Tibial nerve (tissue), 4 donors: ENCODE results near the gene CDHR3. TPM values are rescaled to one million over a fixed set of nuclear protein-coding genes. Genes with fewer than 3 reads are reported as not detected.

Source experiments
- DNase-seq, 2 donors: peaks; one replicate each; pipeline ENCODE4 v3.0.0-alpha.2; 2019; ENCODE audit warnings: low spot score in 2 of 2
- H3K27ac ChIP-seq, 4 donors: fragments of 200-600 bp; sonication (generic) in 3 of 4; one replicate each; pipeline ENCODE4 v1.5.1; 2017 to 2019; ENCODE audit warnings: mild to moderate bottlenecking in 1 of 4
- H3K27me3 ChIP-seq, 2 donors: fragments of 200-600 bp; sonication (generic) in 1 of 2; one replicate each; pipeline versions ENCODE4 v1.5.1 to v1.6.0; 2017 to 2019
- H3K36me3 ChIP-seq, 3 donors: fragments of 200-600 bp; sonication (generic); one replicate each; pipeline ENCODE4 v1.5.1; 2018 to 2019
- H3K4me1 ChIP-seq, 4 donors: fragments of 200-600 bp; sonication (generic) in 3 of 4; one replicate each; pipeline ENCODE4 v1.5.1; 2017 to 2019
- H3K4me3 ChIP-seq, 4 donors: fragments of 200-600 bp; sonication (generic) in 3 of 4; one replicate each; pipeline ENCODE4 v1.5.1; 2017 to 2019; ENCODE audit warnings: mild to moderate bottlenecking in 1 of 4, moderate library complexity in 1 of 4
- H3K9me3 ChIP-seq, 4 donors: fragments of 200-600 bp; sonication (generic) in 3 of 4; one replicate each; pipeline ENCODE4 v1.5.1; 2017 to 2019
- EP300 ChIP-seq, 2 donors: sonication (generic); formaldehyde crosslinking; IDR thresholded peaks; one replicate each; pipeline ENCODE4 v1.6.1; 2017; ENCODE audit warnings: antibody characterized with exemption in 2 of 2, mild to moderate bottlenecking in 1 of 2
- POLR2A ChIP-seq, 2 donors: fragments of 450-650 bp; IDR thresholded peaks; one replicate each; pipeline ENCODE4 v1.6.1; 2017; ENCODE audit warnings: antibody characterized with exemption in 2 of 2, mild to moderate bottlenecking in 2 of 2, moderate library complexity in 2 of 2
- WGBS, 2 donors: methylation state at CpG; one replicate each; pipeline ENCODE4 v1.1.5; 2018; 5-methylcytosine and 5-hydroxymethylcytosine counted together
- total RNA-seq, 4 donors: library from RNA; depleted of rRNA; stranded (reverse); fragments of >200 nt; gene quantifications; one replicate each; pipeline ENCODE4 v1.1.0, GENCODE V29; 2016
- TF ChIP-seq, protein P1 (sequence below), 5 experiments: fragments of 200-600 bp in 3 of 5; fragments of 450-650 bp in 2 of 5; sonication (generic) in 3 of 5; IDR thresholded peaks; one replicate each; pipeline ENCODE4 v1.5.1; 2016 to 2019; ENCODE audit warnings: antibody characterized with exemption in 5 of 5, mild to moderate bottlenecking in 3 of 5, moderate library complexity in 2 of 5

The CDHR3 gene
- total RNA-seq, 4 donors from 2014 or later: 6.1 to 18.2 (median 10.5) TPM

DNA sequence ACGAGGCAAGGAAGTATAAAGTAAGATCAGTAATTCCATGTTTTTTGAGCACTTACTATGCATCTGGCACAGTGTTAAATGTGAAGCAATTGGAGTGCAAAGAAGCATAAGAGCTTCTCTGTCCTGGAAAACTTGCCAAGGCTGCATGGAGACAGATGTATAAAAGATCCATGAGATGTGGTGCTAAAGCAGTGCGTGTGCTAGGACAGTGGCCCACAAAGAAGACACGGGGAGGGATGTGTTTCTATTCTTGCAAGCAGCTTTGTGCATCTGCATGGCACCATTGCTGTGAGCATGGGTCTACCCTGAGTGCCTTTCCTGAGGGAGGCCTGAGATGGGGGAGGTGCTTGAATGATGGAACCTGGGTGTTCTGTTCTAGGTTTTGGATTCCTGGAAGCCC, 5.1 kb upstream of the CDHR3 start:
- H3K36me3 ChIP-seq: peaks cover 0 to under 1% (median 0%) of the 10 kb centered on the region in 3 donors
- WGBS, 2 donors: 66 to 67% methylated on average over 3 of the region's 3 CpGs
- no peaks in the 10 kb centered on the region for H3K27me3 ChIP-seq
- DNase-seq: no peak
- no peak overlapping the region for H3K4me3 ChIP-seq
- H3K4me1 ChIP-seq: no peaks in the 10 kb centered on the region
- H3K27ac ChIP-seq: no peak overlapping the region
- TF ChIP-seq EP300 (IDR thresholded peaks at IDR 0.05): no peak
- TF ChIP-seq, protein P1, sequence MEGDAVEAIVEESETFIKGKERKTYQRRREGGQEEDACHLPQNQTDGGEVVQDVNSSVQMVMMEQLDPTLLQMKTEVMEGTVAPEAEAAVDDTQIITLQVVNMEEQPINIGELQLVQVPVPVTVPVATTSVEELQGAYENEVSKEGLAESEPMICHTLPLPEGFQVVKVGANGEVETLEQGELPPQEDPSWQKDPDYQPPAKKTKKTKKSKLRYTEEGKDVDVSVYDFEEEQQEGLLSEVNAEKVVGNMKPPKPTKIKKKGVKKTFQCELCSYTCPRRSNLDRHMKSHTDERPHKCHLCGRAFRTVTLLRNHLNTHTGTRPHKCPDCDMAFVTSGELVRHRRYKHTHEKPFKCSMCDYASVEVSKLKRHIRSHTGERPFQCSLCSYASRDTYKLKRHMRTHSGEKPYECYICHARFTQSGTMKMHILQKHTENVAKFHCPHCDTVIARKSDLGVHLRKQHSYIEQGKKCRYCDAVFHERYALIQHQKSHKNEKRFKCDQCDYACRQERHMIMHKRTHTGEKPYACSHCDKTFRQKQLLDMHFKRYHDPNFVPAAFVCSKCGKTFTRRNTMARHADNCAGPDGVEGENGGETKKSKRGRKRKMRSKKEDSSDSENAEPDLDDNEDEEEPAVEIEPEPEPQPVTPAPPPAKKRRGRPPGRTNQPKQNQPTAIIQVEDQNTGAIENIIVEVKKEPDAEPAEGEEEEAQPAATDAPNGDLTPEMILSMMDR (IDR thresholded peaks at IDR 0.05): no peak
- TF ChIP-seq POLR2A (IDR thresholded peaks at IDR 0.05): no peak
- peaks cover 0 to 5% (median 0%) of the 10 kb centered on the region in 4 donors for H3K9me3 ChIP-seq

DNA sequence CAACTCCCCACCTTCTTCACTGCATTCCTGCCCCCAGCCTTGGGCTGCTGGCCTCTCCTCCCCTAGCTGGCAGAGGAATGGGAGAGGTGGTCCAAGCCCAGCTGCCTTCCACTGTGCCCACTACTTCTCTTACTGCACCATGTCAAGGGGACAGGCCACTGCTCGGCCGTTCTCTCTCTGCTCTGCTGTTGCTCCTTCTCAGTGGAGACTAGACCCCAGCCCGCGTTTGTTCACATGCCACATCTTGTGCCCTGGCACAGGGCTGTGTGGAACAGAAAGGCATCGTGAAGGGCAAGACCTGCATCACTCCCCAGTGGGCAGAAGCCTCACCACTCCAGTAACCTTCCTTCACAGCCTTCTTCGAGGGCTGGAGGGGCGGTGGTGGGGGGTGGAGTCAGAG, 711 bp upstream of the CDHR3 start:
- DNase-seq: no peak
- H3K27ac ChIP-seq: no peak overlapping the region
- H3K36me3 ChIP-seq: no peaks in the 10 kb centered on the region
- WGBS, 2 donors: 86 to 88% methylated on average over 7 of the region's 7 CpGs
- H3K27me3 ChIP-seq: no peaks in the 10 kb centered on the region
- H3K4me1 ChIP-seq: no peaks in the 10 kb centered on the region
- TF ChIP-seq POLR2A (IDR thresholded peaks at IDR 0.05) (no peak), EP300 (IDR thresholded peaks at IDR 0.05) (no peak)
- TF ChIP-seq, protein P1 (IDR thresholded peaks at IDR 0.05): no peak
- H3K9me3 ChIP-seq: no peaks in the 10 kb centered on the region
- H3K4me3 ChIP-seq: no peak overlapping the region

DNA sequence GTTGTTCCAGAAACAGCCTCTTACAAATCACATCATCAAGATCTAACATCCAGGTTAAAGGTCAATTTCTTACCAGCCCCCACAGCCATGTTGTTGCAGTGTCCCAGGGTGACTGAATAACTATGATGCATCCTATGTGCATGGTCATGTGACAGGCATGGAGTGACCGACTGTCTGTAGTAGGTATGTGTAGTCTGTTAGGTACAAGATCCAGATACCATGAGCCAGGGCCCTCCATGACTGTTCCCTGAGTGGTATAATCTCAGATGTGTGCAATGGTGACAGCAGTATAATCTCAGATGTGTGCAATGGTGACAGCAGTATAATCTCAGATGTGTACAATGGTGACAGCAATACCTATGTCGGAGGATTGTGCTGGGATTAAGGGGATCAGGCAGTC, 8.8 kb downstream of the CDHR3 start:
- TF ChIP-seq POLR2A (IDR thresholded peaks at IDR 0.05) (no peak), EP300 (IDR thresholded peaks at IDR 0.05) (no peak)
- TF ChIP-seq, protein P1 (IDR thresholded peaks at IDR 0.05): no peak
- DNase-seq: no peak
- H3K9me3 ChIP-seq: no peaks in the 10 kb centered on the region
- H3K27ac ChIP-seq: no peak overlapping the region
- no peak overlapping the region for H3K4me3 ChIP-seq
- H3K27me3 ChIP-seq: no peaks in the 10 kb centered on the region
- H3K36me3 ChIP-seq: no peaks in the 10 kb centered on the region
- 93 to 94% methylated on average over 2 of the region's 2 CpGs for WGBS, 2 donors
- H3K4me1 ChIP-seq: no peaks in the 10 kb centered on the region

DNA sequence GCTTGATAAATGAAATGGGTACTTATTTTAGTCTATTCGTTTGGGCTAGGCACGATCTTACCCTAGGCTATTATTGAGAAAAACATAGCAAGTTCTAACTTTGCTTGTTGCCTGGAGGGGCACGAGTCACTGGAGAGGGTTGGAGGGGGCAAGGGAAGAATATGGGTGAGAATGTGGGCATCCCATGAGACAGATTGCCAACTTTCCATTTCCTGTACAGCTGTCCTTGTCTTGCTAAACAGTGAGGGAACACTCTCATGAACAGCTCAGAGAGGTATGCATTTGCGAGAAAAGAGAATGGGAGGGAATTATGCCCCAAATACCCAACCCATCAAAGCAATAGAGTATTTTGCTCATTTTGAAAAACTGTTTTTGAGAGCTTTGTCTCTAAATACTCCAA, 9.2 kb downstream of the CDHR3 start:
- no peak for DNase-seq
- no peak overlapping the region for H3K4me3 ChIP-seq
- no peaks in the 10 kb centered on the region for H3K36me3 ChIP-seq
- TF ChIP-seq POLR2A (IDR thresholded peaks at IDR 0.05): no peak
- TF ChIP-seq, protein P1 (IDR thresholded peaks at IDR 0.05): no peak
- no peak for TF ChIP-seq EP300 (IDR thresholded peaks at IDR 0.05)
- no peaks in the 10 kb centered on the region for H3K4me1 ChIP-seq
- no peaks in the 10 kb centered on the region for H3K9me3 ChIP-seq
- 52 to 56% methylated on average over 4 of the region's 4 CpGs for WGBS, 2 donors
- H3K27ac ChIP-seq: no peak overlapping the region
- H3K27me3 ChIP-seq: no peaks in the 10 kb centered on the region

DNA sequence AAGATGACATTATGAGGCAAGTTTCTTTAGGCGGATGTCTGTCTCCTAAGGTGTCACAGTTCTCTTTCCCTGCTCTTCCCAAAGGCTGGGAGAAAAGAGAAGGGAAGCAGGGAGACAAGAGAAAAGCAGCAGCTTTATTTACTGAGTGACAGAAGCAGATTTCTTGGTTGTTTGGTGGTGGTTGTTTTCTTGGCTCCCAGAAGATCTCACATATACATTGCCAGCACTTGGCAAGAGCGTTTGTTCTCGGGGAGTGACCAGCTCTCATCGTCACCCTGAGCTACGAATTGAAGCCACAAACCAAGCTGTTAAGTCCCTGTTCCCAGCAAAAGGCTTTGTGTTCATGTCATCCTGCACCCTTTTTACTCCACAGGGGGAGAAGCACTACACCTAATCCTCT, 11.4 kb downstream of the CDHR3 start:
- no peaks in the 10 kb centered on the region for H3K9me3 ChIP-seq
- H3K4me1 ChIP-seq: no peaks in the 10 kb centered on the region
- no peak for DNase-seq
- TF ChIP-seq, protein P1 (IDR thresholded peaks at IDR 0.05): no peak
- no peak for TF ChIP-seq EP300 (IDR thresholded peaks at IDR 0.05)
- TF ChIP-seq POLR2A (IDR thresholded peaks at IDR 0.05): no peak
- H3K27ac ChIP-seq: no peak overlapping the region
- no peaks in the 10 kb centered on the region for H3K36me3 ChIP-seq
- H3K27me3 ChIP-seq: no peaks in the 10 kb centered on the region
- no peak overlapping the region for H3K4me3 ChIP-seq
- 80 to 91% methylated on average over 5 of the region's 5 CpGs for WGBS, 2 donors
